Psoas muscle (tissue), 8 donors: ENCODE data around the gene LYPD4. TPM values are rescaled to one million over a fixed set of nuclear protein-coding genes. Genes with fewer than 3 reads are reported as not detected.

Experiments
- ATAC-seq, 4 donors: fragments of 200-7000 bp; cut with Tn5 transposase; one replicate each; pipeline ENCODE4 v1.9.1; 2020; ENCODE audit warnings: moderate library complexity in 3 of 4, mild to moderate bottlenecking in 2 of 4
- DNase-seq, 2 donors: peaks; one replicate each; pipeline ENCODE4 v3.0.0-alpha.2; 2020
- H3K27ac ChIP-seq: fragments of 200-600 bp; one replicate; pipeline ENCODE4 v1.8.0; 2022
- H3K27me3 ChIP-seq, 3 donors: fragments of 200-600 bp in 1 of 3; one replicate each; pipeline versions ENCODE4 v1.6.1 to v1.8.0; 2013 to 2022; ENCODE audit warnings: low read length in 2 of 3, mild to moderate bottlenecking in 2 of 3, moderate library complexity in 1 of 3; ENCODE audit not compliant: insufficient read depth in 3 of 3
- H3K36me3 ChIP-seq, 2 donors: fragments of 200-600 bp in 1 of 2; one replicate each; pipeline versions ENCODE4 v1.6.1 to v1.8.0; 2013 to 2022; ENCODE audit warnings: low read depth in 1 of 2, mild to moderate bottlenecking in 1 of 2, moderate library complexity in 1 of 2; ENCODE audit not compliant: insufficient read depth in 1 of 2
- H3K4me1 ChIP-seq: fragments of 200-600 bp; one replicate; pipeline ENCODE4 v1.8.0; 2022
- H3K4me3 ChIP-seq: fragments of 200-600 bp; one replicate; pipeline ENCODE4 v1.8.0; 2022; ENCODE audit warnings: mild to moderate bottlenecking
- H3K9me3 ChIP-seq: fragments of 200-600 bp; one replicate; pipeline ENCODE4 v1.8.0; 2022
- CTCF ChIP-seq: fragments of 200-600 bp; IDR thresholded peaks from one replicate; pipeline ENCODE4 v1.8.0; 2022; ENCODE audit warnings: antibody characterized with exemption
- WGBS, 3 donors: extraction: QIAGEN DNeasy Blood & Tissue Kit; methylation state at CpG; one replicate each; pipeline versions ENCODE4 v1.1.6 to v1.1.7; 2013; 5-methylcytosine and 5-hydroxymethylcytosine counted together
- intact Hi-C, 2 donors: fragments of 100-400 bp; cut with DNase I; formaldehyde crosslinking; loops; one replicate each; pipeline versions ENCODE4 v1.11.0 to v1.14.2; 2022
- long read RNA-seq, 2 donors: library from polyadenylated mRNA; unstranded; transcript quantifications; one replicate each; pipeline ENCODE4 v2.0.0, GENCODE V29; 2021
- polyA plus RNA-seq, 3 donors: library from polyadenylated mRNA; stranded (reverse); fragments of 200-250 nt; gene quantifications; one replicate each; pipeline ENCODE4 v1.2.3, GENCODE V29; 2013
- total RNA-seq, 4 donors: library from RNA; stranded (reverse); fragmentation: NEBNext Ultra II Directional in 2 of 4; extraction: Animal tissue kit (Norgen Biotek cat#: 25700) in 2 of 4; gene quantifications; one replicate each; pipeline versions ENCODE4 v1.2.1 to v1.2.4, GENCODE V29; 2021 to 2023
- donor health status: healthy with polysubstance abuse.
- donor health status: DM: no; HTN: no; CAD: no; lungs with moderate emphysema.
- donor health status: Bipolar disorder and iron deficiency.
- donor health status: healthy.
- donor health status: DM: yes; HTN: yes; CAD: no.
- donor health status: DM: no; HTN: no; CAD: no.
- donor health status: DM: no; HTN: no; CAD: no.
- donor health status: DM: yes; HTN: yes; CAD: no.

The LYPD4 gene
- total RNA-seq (not detected), polyA plus RNA-seq (not detected)
- long read RNA-seq, donor 1: 0 reads
- long read RNA-seq, donor 2: 0 reads

- no peak for DNase-seq
- TF ChIP-seq CTCF: no peak
- Histone ChIP-seq H3K9me3 (no peaks in the 10 kb centered on the region), H3K27ac (no peak within 1 kb of the TSS), H3K36me3 (no peaks in the 10 kb centered on the region), H3K27me3 (peaks cover 0 to 9% (median 2%) of the 10 kb centered on the region in 3 donors), H3K4me3 (no peak within 1 kb of the TSS), H3K4me1 (no peaks in the 10 kb centered on the region)
- 79 to 82% (median 79%) methylated on average over 27 to 30 of the region's 30 CpGs for WGBS, 3 donors
- ATAC-seq: no peak
- intact Hi-C loops: no loop called here
Measured at GRCh38 chr19:41844601-41845000, at the start of gene LYPD4. Gene LYPD4, minus strand, starts transcription at chr19:41844683. Its CDS starts 5,398 bp downstream, at chr19:41839285.

DNA sequence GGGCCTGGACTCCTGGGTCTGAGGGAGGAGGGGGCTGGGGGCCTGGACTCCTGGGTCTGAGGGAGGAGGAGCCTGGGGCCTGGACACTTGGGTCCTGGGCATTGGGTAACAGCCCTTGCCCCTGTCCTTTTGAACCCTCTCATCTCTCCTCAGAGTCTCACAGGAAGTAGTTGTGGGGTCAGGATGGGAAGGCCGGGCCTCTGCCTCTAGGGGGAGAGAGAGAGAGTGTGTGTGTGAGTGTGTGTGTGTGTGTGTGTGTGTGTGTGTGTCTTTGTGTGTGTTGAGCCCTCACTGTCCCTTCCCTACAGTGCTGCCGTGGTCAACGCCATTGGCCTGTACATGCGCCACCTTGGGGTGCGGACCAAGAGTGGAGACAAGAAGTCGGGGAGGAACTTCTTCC is 49.4 kb upstream of the LYPD4 start:
- 60 to 91% (median 81%) methylated on average over 5 to 6 of the region's 6 CpGs for WGBS, 3 donors
- H3K36me3 ChIP-seq: peaks cover 5 to 53% of the 10 kb centered on the region in 2 donors
- intact Hi-C loops: no loop called here
- H3K27me3 ChIP-seq: no peaks in the 10 kb centered on the region
- no peak for DNase-seq
- no peak overlapping the region for H3K4me3 ChIP-seq
- TF ChIP-seq CTCF: no peak
- no peaks in the 10 kb centered on the region for H3K4me1 ChIP-seq
- no peak overlapping the region for H3K27ac ChIP-seq
- no peaks in the 10 kb centered on the region for H3K9me3 ChIP-seq
- ATAC-seq: no peak

DNA sequence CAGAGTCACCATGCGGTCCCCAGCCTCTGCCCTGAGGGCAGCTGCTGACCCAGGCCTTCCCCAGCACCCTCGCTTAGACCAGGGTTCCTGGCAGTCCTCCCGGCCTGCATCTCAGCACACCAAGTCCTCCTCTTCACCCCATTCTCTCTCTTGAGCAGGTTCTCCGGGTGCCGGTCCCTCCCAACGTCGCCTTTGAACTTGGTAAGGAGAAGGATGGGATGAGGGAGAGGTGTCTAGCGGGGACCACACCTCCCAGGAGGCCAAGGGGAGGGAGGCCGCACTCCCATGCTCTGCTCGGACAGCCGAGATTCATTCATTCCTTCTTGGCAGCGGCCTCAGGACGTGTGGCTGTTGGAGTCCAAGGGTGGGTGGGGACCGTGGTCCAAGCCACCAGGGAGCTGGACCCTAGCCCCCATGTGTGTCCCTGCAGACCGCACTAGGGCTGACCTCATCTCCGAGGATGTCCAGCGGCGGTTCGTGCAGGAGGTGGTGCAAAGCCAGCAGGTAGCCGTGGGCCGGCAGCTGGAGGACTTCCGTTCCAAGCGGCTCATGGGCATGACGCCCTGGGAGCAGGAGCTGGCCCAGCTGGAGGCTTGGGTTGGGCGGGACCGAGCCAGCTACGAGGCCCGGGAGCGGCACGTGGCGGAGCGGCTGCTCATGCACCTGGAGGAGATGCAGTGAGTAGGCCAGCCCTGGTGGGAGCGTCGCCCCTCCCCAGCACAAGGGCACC is 47.9 kb upstream of the LYPD4 start:
- DNase-seq (no peak), ATAC-seq (no peak)
- Histone ChIP-seq H3K27ac (no peak overlapping the region), H3K9me3 (no peaks in the 10 kb centered on the region), H3K27me3 (no peaks in the 10 kb centered on the region), H3K36me3 (peaks cover 2 to 42% of the 10 kb centered on the region in 2 donors), H3K4me1 (no peaks in the 10 kb centered on the region), H3K4me3 (no peak overlapping the region)
- TF ChIP-seq CTCF: no peak
- WGBS, 3 donors: 80 to 83% (median 80%) methylated on average over 34 of the region's 34 CpGs
- intact Hi-C loops: no loop called here

GRCh38 chr19:41890936-41891335 is 46.5 kb upstream of the LYPD4 start:
- no peaks in the 10 kb centered on the region for H3K27me3 ChIP-seq
- no peak overlapping the region for H3K4me3 ChIP-seq
- ATAC-seq (no peak), DNase-seq (no peak)
- H3K36me3 ChIP-seq: peaks cover 2 to 36% of the 10 kb centered on the region in 2 donors
- H3K9me3 ChIP-seq: no peaks in the 10 kb centered on the region
- WGBS, 3 donors: 91 to 96% (median 96%) methylated on average over 4 of the region's 4 CpGs
- no peak for TF ChIP-seq CTCF
- no peak overlapping the region for H3K27ac ChIP-seq
- H3K4me1 ChIP-seq: no peaks in the 10 kb centered on the region
- intact Hi-C loops: no loop called here

- H3K36me3 ChIP-seq: peaks cover 0 to 26% of the 10 kb centered on the region in 2 donors
- ATAC-seq: no peak
- DNase-seq: no peak
- H3K4me1 ChIP-seq: peaks cover 3% of the 10 kb centered on the region
- intact Hi-C loops: no loop called here
- no peaks in the 10 kb centered on the region for H3K9me3 ChIP-seq
- H3K27ac ChIP-seq: no peak overlapping the region
- 88 to 94% (median 91%) methylated on average over 8 of the region's 8 CpGs for WGBS, 3 donors
- no peaks in the 10 kb centered on the region for H3K27me3 ChIP-seq
- no peak overlapping the region for H3K4me3 ChIP-seq
- no peak for TF ChIP-seq CTCF
Measured at GRCh38 chr19:41889896-41890295, 45.4 kb upstream of the LYPD4 start.
